ENCODE results near the gene PRKN.

- TF ChIP-seq CTCF (IDR thresholded peaks at IDR 0.05) (no peak), POLR2A (IDR thresholded peaks at IDR 0.05) (no peak)
These were observed 526.4 kb downstream of the PRKN start for GRCh38 chr6:162200945-162201690.
